LNCAP (cell line): ENCODE data around the gene RNF41.

ENCODE experiments used
- TF ChIP-seq, protein P1 (sequence below): fragments of 450-650 bp; IDR thresholded peaks from 2 replicates; pipeline ENCODE4 v1.5.1; 2017; ENCODE audit warnings: mild to moderate bottlenecking

The RNF41 gene

DNA sequence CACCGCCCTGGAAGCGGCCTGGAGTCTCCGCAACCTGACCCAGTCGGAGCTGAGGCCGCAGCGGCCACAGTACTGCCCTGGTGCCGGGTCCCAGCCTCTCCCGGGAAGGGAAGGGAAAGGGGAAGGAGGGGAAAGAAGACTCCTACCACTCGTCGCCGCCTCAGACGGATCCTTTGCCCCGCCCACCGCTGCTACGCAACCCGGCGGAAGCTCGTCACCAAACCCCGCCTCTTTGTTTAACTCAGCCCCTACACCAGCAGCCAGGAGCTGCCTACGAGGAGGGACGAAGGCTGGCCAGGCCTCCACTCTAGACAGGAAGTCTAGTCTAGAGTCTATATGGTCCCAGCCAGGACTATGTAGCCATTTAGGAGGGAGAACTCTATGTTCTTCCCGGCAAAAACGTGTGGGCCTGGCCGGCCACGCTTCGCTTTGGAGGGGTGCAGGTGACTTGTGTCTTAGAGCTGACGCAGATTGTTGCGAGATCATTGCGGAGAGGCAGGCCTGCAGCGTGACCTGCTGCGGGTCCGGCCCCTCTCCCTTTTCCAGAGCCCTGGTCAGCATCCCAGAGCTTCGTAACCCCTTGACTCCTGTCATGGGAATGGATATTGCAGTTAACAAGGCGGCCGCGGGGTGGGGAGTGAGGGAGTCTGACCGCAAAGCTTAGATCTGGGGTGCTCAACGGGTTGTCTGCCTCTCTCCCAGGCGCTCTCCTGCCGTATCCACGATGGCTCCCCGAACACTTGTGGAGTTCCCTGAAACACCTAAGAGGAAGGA lies at the start of gene RNF41:
TSS of gene RNF41 (minus strand) at position 166 of the 774 bp plus-strand sequence. CDS start 7,875 bp downstream, outside the sequence.
- TF ChIP-seq, protein P1, sequence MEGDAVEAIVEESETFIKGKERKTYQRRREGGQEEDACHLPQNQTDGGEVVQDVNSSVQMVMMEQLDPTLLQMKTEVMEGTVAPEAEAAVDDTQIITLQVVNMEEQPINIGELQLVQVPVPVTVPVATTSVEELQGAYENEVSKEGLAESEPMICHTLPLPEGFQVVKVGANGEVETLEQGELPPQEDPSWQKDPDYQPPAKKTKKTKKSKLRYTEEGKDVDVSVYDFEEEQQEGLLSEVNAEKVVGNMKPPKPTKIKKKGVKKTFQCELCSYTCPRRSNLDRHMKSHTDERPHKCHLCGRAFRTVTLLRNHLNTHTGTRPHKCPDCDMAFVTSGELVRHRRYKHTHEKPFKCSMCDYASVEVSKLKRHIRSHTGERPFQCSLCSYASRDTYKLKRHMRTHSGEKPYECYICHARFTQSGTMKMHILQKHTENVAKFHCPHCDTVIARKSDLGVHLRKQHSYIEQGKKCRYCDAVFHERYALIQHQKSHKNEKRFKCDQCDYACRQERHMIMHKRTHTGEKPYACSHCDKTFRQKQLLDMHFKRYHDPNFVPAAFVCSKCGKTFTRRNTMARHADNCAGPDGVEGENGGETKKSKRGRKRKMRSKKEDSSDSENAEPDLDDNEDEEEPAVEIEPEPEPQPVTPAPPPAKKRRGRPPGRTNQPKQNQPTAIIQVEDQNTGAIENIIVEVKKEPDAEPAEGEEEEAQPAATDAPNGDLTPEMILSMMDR = no peak

- TF ChIP-seq, protein P1 = peak; percentile 30; the same call in 1 of the 2 replicates
These were observed 49.3 kb upstream of the RNF41 start for GRCh38 chr12:56271031-56271430.

- TF ChIP-seq, protein P1 = no peak
These were observed 45.8 kb upstream of the RNF41 start for GRCh38 chr12:56267443-56268071.

DNA sequence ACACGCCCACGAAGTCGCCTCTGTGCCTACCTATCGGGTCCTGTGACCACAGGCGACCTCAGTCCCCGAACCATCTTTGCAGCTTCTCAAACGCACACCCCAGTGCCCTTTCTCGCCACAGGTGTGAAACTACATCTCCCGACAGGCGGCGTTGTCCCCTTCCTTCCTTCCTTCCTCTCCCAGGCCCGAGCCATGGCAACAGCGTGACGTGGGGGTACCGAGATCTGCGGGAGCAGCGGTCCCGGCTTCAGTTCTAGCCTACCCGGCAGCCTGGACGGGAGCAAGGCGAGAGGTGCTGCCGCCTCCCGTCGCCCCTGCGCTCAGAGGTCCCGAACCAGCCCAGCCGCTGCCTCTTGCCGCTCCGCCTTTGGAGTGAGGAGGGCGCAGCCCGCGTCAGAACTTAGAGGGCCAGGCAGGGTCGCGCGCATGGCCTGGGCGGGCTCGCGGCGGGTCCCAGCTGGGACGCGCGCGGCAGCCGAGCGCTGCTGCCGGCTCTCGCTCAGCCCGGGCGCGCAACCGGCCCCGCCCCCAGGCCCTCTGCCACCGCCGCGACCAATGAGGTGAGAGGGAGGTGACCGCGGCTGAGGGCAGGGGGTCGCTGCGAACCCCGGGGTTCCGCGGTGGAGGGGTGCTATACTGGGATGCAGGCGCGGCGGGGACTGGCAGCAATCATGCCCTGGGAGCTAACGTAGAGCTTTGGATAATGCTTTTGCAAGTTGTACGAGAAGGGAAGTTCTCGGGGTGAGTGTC lies 45.1 kb upstream of the RNF41 start, which contains the start of gene COQ10A:
TSS of gene COQ10A (plus strand) at position 250 of the 750 bp plus-strand sequence. CDS start at position 427, 177 bp downstream.
- TF ChIP-seq, protein P1 = peak; percentile 51; the same call in 1 of the 2 replicates

DNA sequence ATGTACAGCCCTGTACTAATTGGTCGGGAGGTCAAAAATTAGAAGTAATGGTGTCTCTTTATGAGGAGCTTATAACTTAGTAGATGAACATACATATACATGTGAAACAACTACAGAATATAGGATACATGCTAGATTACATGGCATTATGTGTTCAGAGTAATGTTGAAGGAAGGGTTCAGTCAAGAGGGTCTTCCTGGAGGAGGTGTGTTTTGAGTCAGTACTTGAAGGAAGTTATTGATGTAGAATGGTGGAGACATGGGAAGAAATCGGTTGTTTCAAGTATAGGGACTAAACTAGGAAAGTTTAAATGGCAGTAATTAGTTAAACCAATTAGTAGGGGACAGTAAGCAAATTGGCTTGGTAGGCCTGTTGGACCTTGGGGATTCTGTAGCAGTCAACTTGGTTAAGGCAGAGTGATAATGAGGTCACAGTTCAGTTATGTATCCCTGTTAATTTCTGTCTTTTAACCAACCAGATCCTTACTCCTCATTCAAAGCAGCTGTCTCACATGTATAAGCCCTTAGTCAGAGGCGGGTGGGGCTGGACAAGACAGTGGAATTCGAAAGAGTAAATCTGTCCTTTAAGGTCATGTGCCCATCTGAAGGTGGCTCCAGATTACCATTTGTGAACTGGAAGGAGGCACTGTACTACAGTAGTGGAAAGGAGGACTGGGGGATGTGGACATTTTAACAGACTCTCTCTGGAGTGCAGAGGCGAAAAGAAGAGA lies 39.9 kb upstream of the RNF41 start:
- TF ChIP-seq, protein P1 = no peak

- TF ChIP-seq, protein P1 = no peak
These were observed 39.2 kb upstream of the RNF41 start for GRCh38 chr12:56260921-56261320.

GRCh38 chr12:56260380-56260779 lies 38.7 kb upstream of the RNF41 start:
- TF ChIP-seq, protein P1 = no peak
